Neural progenitor cell (in vitro differentiated cells): ENCODE data around the gene RAB6A. TPM values are rescaled to one million over a fixed set of nuclear protein-coding genes. Genes with fewer than 3 reads are reported as not detected.

ENCODE experiments used
- DNase-seq: peaks from one replicate; pipeline ENCODE4 v3.0.0-alpha.2; 2016; ENCODE audit warnings: low spot score
- H2AFZ ChIP-seq: fragments of 200-600 bp; sonication (generic); replicated peaks from 2 replicates; pipeline ENCODE4 v1.6.1; 2016; ENCODE audit warnings: antibody characterized with exemption
- H3F3A ChIP-seq: fragments of 200-600 bp; sonication (generic); 2 replicates; pipeline ENCODE4 v1.6.1; 2016; ENCODE audit warnings: antibody characterized with exemption, low read depth
- H3K27ac ChIP-seq: fragments of 200-600 bp; sonication (generic); 2 replicates; pipeline ENCODE4 v1.5.1; 2016; ENCODE audit warnings: mild to moderate bottlenecking
- H3K27me3 ChIP-seq: fragments of 200-600 bp; sonication (generic); 2 replicates; pipeline ENCODE4 v1.6.1; 2016; ENCODE audit warnings: mild to moderate bottlenecking, moderate library complexity
- H3K36me3 ChIP-seq: fragments of 200-600 bp; sonication (generic); 2 replicates; pipeline ENCODE4 v1.5.1; 2016
- H3K4me1 ChIP-seq: fragments of 200-600 bp; sonication (generic); 2 replicates; pipeline ENCODE4 v1.6.1; 2016; ENCODE audit warnings: mixed run types
- H3K4me2 ChIP-seq: fragments of 200-600 bp; sonication (generic); 2 replicates; pipeline ENCODE4 v1.6.1; 2016
- H3K4me3 ChIP-seq: fragments of 200-600 bp; sonication (generic); 2 replicates; pipeline ENCODE4 v1.5.1; 2016
- H3K79me2 ChIP-seq: fragments of 200-600 bp; sonication (generic); 2 replicates; pipeline ENCODE4 v1.6.1; 2016; ENCODE audit warnings: low read depth
- H3K9ac ChIP-seq: fragments of 200-600 bp; sonication (generic); 2 replicates; pipeline ENCODE4 v1.6.1; 2016
- H3K9me3 ChIP-seq: fragments of 200-600 bp; sonication (generic); 2 replicates; pipeline ENCODE4 v1.5.1; 2016; ENCODE audit warnings: low read depth
- H4K20me1 ChIP-seq: fragments of 200-600 bp; sonication (generic); 2 replicates; pipeline ENCODE4 v1.6.1; 2016; ENCODE audit warnings: low read depth
- H3K27ac Mint-ChIP-seq: 3 replicates; pipeline ENCODE4 v1.8.0; 2021; ENCODE audit warnings: mixed read lengths
- H3K27me3 Mint-ChIP-seq: 2 replicates; pipeline ENCODE4 v1.8.0; 2022; ENCODE audit warnings: low read depth, mild to moderate bottlenecking, inconsistent platforms, moderate library complexity, mixed read lengths; ENCODE audit not compliant: insufficient read depth
- H3K36me3 Mint-ChIP-seq: 3 replicates; pipeline ENCODE4 v1.8.0; 2021; ENCODE audit warnings: mixed read lengths
- H3K4me1 Mint-ChIP-seq: 3 replicates; pipeline ENCODE4 v1.8.0; 2021; ENCODE audit warnings: mixed read lengths
- H3K4me3 Mint-ChIP-seq: 3 replicates; pipeline ENCODE4 v1.8.0; 2021; ENCODE audit warnings: mild to moderate bottlenecking, moderate library complexity, mixed read lengths
- H3K9me3 Mint-ChIP-seq: 3 replicates; pipeline ENCODE4 v1.8.0; 2020; ENCODE audit warnings: mixed read lengths
- EZH2 ChIP-seq: fragments of 200-600 bp; sonication (generic); IDR thresholded peaks from 2 replicates; pipeline ENCODE4 v1.6.1; 2017; ENCODE audit warnings: antibody characterized with exemption, mild to moderate bottlenecking, moderate library complexity
- EZH2phosphoT487 ChIP-seq: fragments of 200-600 bp; sonication (generic); IDR thresholded peaks from 2 replicates; pipeline ENCODE4 v1.6.1; 2017; ENCODE audit warnings: antibody characterized with exemption
- total RNA-seq: library from RNA; depleted of rRNA; stranded (reverse); fragments of >200 nt; gene quantifications from 2 replicates; pipeline ENCODE4 v1.2.3, GENCODE V29; 2015; ENCODE audit warnings: low replicate concordance
- TF ChIP-seq, protein P1 (sequence below): fragments of 200-600 bp; sonication (generic); IDR thresholded peaks from 2 replicates; pipeline ENCODE4 v1.5.1; 2017; ENCODE audit warnings: antibody characterized with exemption, mild to moderate bottlenecking

RAB6A gene
- total RNA-seq, 1 donor from 2014 or later = 54.7 TPM

DNA sequence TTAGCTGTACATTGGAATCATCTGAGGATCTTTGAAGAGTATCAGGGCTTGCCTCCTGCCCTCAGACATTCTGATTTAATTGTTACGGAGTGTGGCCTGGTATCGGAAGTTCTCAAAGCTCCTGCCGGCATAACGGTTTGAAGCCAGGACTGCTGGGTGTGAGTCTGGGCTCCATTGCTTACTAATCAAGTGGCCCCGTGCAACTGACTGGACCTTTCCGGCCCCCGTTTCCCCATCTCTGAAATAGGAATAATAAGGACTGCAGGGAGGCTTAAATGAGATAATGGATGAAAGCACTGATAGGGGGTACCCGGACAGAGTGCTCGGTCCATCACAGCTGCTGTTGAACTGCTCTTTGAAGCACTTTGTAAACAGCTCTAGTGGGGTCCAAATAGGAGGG is 112.8 kb downstream of the RAB6A start:
- H3K9me3 Mint-ChIP-seq = no peaks in the 10 kb centered on the region
- Histone ChIP-seq H3K4me3 (peak overlapping the region; percentile 29), H3K27ac (no peak overlapping the region), H3K9me3 (no peaks in the 10 kb centered on the region), H3K27me3 (peaks cover 8% of the 10 kb centered on the region), H3K79me2 (no peaks in the 10 kb centered on the region), H3K4me2 (peak overlapping the region; percentile 82), H3K4me1 (peaks cover 67% of the 10 kb centered on the region), H3F3A (peaks cover 52% of the 10 kb centered on the region), H3K36me3 (no peaks in the 10 kb centered on the region), H3K9ac (no peak overlapping the region), H4K20me1 (peaks cover 8% of the 10 kb centered on the region), H2AFZ (no peak overlapping the region)
- peak overlapping the region; percentile 82 for H3K4me3 Mint-ChIP-seq
- H3K36me3 Mint-ChIP-seq = no peaks in the 10 kb centered on the region
- peaks cover 14% of the 10 kb centered on the region for H3K27me3 Mint-ChIP-seq
- no peak for DNase-seq
- TF ChIP-seq EZH2phosphoT487 (no peak), EZH2 (no peak)
- TF ChIP-seq, protein P1, sequence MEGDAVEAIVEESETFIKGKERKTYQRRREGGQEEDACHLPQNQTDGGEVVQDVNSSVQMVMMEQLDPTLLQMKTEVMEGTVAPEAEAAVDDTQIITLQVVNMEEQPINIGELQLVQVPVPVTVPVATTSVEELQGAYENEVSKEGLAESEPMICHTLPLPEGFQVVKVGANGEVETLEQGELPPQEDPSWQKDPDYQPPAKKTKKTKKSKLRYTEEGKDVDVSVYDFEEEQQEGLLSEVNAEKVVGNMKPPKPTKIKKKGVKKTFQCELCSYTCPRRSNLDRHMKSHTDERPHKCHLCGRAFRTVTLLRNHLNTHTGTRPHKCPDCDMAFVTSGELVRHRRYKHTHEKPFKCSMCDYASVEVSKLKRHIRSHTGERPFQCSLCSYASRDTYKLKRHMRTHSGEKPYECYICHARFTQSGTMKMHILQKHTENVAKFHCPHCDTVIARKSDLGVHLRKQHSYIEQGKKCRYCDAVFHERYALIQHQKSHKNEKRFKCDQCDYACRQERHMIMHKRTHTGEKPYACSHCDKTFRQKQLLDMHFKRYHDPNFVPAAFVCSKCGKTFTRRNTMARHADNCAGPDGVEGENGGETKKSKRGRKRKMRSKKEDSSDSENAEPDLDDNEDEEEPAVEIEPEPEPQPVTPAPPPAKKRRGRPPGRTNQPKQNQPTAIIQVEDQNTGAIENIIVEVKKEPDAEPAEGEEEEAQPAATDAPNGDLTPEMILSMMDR = no peak
- H3K4me1 Mint-ChIP-seq = peaks cover 78% of the 10 kb centered on the region
- peak overlapping the region; percentile 46 for H3K27ac Mint-ChIP-seq

DNA sequence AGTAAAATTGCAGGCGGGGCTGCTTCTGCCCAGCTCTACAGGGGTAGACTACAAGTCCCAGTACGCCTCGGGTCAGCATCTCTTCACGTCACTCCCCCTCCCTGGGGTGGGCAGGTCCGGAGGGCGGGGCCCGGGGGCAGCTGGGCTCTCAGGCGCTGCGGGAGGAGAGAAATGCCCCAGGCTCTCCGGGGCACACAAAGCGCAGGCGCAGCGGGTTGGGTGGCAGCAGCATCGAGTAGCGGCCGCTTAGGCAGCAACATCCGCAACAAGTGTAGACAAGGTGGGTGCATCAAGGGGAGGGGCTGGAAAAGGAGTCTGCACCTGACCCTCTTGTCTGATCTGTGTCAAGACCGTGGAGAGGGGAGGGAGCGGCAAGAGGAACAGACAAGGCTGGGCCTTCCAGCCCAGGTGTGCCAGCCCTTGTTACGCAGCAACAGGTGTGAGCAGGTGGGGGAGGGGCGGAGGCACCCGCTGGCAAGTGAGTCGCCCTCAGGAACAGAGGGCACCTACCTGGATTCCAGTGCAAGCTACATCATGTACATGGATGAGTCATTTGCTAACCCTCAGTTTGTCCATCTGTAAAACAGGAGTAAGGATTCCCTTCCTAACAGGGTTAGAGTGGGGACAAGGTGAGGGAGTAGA is 113.3 kb downstream of the RAB6A start:
- no peaks in the 10 kb centered on the region for H3K79me2 ChIP-seq
- H3K4me3 ChIP-seq = peak overlapping the region; percentile 29

DNA sequence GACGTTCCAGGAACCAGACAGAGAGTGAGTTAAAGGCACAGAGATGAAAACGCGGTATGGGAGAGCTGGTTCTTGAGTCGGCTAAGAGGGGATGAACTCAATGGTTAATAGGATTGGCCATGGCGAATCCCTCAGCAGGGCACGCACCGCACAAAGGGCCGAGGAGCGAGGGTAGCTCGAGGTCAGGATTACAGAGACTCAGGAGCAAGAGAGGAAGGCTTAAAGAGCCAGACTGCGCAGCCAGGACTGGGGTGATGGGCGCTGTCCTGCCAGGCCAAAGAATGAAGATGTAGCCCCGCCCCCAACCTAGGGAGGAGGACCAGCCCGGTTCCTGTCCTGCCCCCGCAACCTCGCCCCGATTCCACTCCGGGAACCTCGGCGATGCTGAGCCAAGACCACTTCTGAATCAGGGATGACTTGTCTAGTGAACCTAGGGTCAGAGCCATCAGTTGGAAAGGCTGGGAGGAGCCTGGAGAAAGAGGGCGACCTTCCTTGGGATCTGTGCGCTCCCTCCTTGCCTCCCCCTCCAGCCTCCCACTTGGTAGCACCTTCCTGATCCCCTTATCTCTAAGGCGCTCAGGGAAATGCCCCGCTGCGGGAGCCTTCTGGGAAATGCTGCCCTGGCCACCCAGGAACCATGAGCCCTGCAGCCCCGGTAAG is 114.8 kb downstream of the RAB6A start, which contains the start of gene PLEKHB1:
Gene PLEKHB1 (plus strand): TSS at position 610 of the 660 bp plus-strand sequence. CDS start 28 bp downstream, at position 638.
- Mint-ChIP-seq H3K9me3 (no peaks in the 10 kb centered on the region), H3K27me3 (peaks cover 16% of the 10 kb centered on the region), H3K4me3 (peak within 1 kb of the TSS; percentile 82), H3K4me1 (peaks cover 59% of the 10 kb centered on the region), H3K36me3 (no peaks in the 10 kb centered on the region), H3K27ac (peak within 1 kb of the TSS; percentile 92)
- H3K27ac ChIP-seq = no peak within 1 kb of the TSS
- H3K9ac ChIP-seq = no peak within 1 kb of the TSS
- peaks cover 8% of the 10 kb centered on the region for H3K27me3 ChIP-seq
- no peaks in the 10 kb centered on the region for H3K36me3 ChIP-seq
- H3K9me3 ChIP-seq = no peaks in the 10 kb centered on the region
- peak within 1 kb of the TSS; percentile 41 for H3K4me3 ChIP-seq
- peak; percentile 91 for DNase-seq
- H4K20me1 ChIP-seq = peaks cover 8% of the 10 kb centered on the region
- no peaks in the 10 kb centered on the region for H3K79me2 ChIP-seq
- H2AFZ ChIP-seq = peak within 1 kb of the TSS; percentile 58
- peaks cover 40% of the 10 kb centered on the region for H3F3A ChIP-seq
- peak within 1 kb of the TSS; percentile 82 for H3K4me2 ChIP-seq
- TF ChIP-seq EZH2 = no peak
- peaks cover 47% of the 10 kb centered on the region for H3K4me1 ChIP-seq

More for the DNA sequence above, 113.3 kb downstream of the RAB6A start:
- peak; percentile 95 for DNase-seq
- H3K4me3 Mint-ChIP-seq = peak overlapping the region; percentile 82
- peak overlapping the region; percentile 63 for H3K27ac Mint-ChIP-seq
- Histone ChIP-seq H3K27ac (no peak overlapping the region), H3K4me1 (peaks cover 62% of the 10 kb centered on the region), H3K36me3 (no peaks in the 10 kb centered on the region), H3K4me2 (peak overlapping the region; percentile 82), H3K9ac (no peak overlapping the region), H2AFZ (no peak overlapping the region), H3K27me3 (peaks cover 8% of the 10 kb centered on the region), H3K9me3 (no peaks in the 10 kb centered on the region), H4K20me1 (peaks cover 8% of the 10 kb centered on the region), H3F3A (peaks cover 47% of the 10 kb centered on the region)
- TF ChIP-seq EZH2phosphoT487 (no peak), EZH2 (no peak)
- TF ChIP-seq, protein P1 = no peak
- peaks cover 73% of the 10 kb centered on the region for H3K4me1 Mint-ChIP-seq
- H3K9me3 Mint-ChIP-seq = no peaks in the 10 kb centered on the region
- H3K27me3 Mint-ChIP-seq = peaks cover 16% of the 10 kb centered on the region
- no peaks in the 10 kb centered on the region for H3K36me3 Mint-ChIP-seq
